ENCODE results near the gene FYB1.
"Not testable (repeated sequence)": the region's sequence is repeated elsewhere in the genome, so short reads cannot be mapped to it uniquely, and the experiment has no call there.

- TF ChIP-seq CTCF (IDR thresholded peaks at IDR 0.05 in 2 of 3, conservative IDR thresholded peaks at IDR 0.05 in 1 of 3; ENCODE audit: borderline replicate concordance in 1 of 3, insufficient read depth in 1 of 3, low read depth in 2 of 3, low read length in 2 of 3); EZH2 (IDR thresholded peaks at IDR 0.05); POLR2AphosphoS5 (IDR thresholded peaks at IDR 0.05; ENCODE audit: low read depth, low read length): not testable (repeated sequence)
Measured at GRCh38 chr5:39221671-39222070, 2.3 kb upstream of the FYB1 start.

Data from HCT116 (cell line).